Testis (tissue), 2 donors: Measurements from ENCODE around the gene CCT8L2.

ENCODE experiments used
- CTCF ChIP-seq, 3 experiments: fragments of 450-650 bp in 2 of 3; fragments of 200-600 bp in 1 of 3; sonication (generic) in 1 of 3; IDR thresholded peaks; one replicate each; pipeline ENCODE4 v1.5.1; 2016 to 2019; ENCODE audit warnings: antibody characterized with exemption in 3 of 3, mild to moderate bottlenecking in 2 of 3, moderate library complexity in 1 of 3
- POLR2A ChIP-seq: fragments of 450-650 bp; IDR thresholded peaks from one replicate; pipeline ENCODE4 v1.6.1; 2017; ENCODE audit warnings: antibody characterized with exemption, mild to moderate bottlenecking, moderate library complexity

- TF ChIP-seq CTCF (IDR thresholded peaks at IDR 0.05) = no peak
- no peak for TF ChIP-seq POLR2A
Measured at GRCh38 chr22:16559056-16559955, 33.3 kb downstream of the CCT8L2 start.
